Urothelium cell line (cell line): Measurements from ENCODE around the gene PCBP3.
"Not testable (repeated sequence)": the region's sequence is repeated elsewhere in the genome, so short reads cannot be mapped to it uniquely, and the experiment has no call there.

Source experiments
- DNase-seq: peaks from one replicate; pipeline ENCODE4 v3.0.0; 2011; ENCODE audit warnings: low spot score, mixed read lengths
- FAIRE-seq: peaks from 2 replicates; lab custom pipeline; 2011; peaks lifted over from hg19 to GRCh38; lab: Jason Lieb, UNC

The PCBP3 gene

GRCh38 chr21:45822429-45823099, 179.0 kb downstream of the PCBP3 start:
- no peak for FAIRE-seq
- DNase-seq = no peak

- FAIRE-seq = no peak
- no peak for DNase-seq
Observed at GRCh38 chr21:45823100-45823681, 179.7 kb downstream of the PCBP3 start.

GRCh38 chr21:45824546-45825215, 181.2 kb downstream of the PCBP3 start:
- DNase-seq (no peak), FAIRE-seq (no peak)

- FAIRE-seq (no peak), DNase-seq (no peak)
Observed at GRCh38 chr21:45825219-45825618, 181.7 kb downstream of the PCBP3 start.

GRCh38 chr21:45826676-45827301, 183.3 kb downstream of the PCBP3 start:
- FAIRE-seq (no peak), DNase-seq (no peak)

GRCh38 chr21:45827302-45827692, 183.8 kb downstream of the PCBP3 start:
- FAIRE-seq (no peak), DNase-seq (no peak)

GRCh38 chr21:45827881-45828579, 184.5 kb downstream of the PCBP3 start:
- DNase-seq (no peak), FAIRE-seq (no peak)

GRCh38 chr21:45828580-45829570, 185.3 kb downstream of the PCBP3 start:
- FAIRE-seq = no peak

GRCh38 chr21:45829668-45830067, 186.1 kb downstream of the PCBP3 start:
- DNase-seq = no peak
- FAIRE-seq = no peak

More at GRCh38 chr21:45828580-45829570, 185.3 kb downstream of the PCBP3 start:
- no peak for DNase-seq

- no peak for FAIRE-seq
Observed at GRCh38 chr21:45830221-45830640, 186.7 kb downstream of the PCBP3 start.

GRCh38 chr21:45830720-45831366, 187.3 kb downstream of the PCBP3 start:
- no peak for DNase-seq
- FAIRE-seq = no peak

More at GRCh38 chr21:45830221-45830640, 186.7 kb downstream of the PCBP3 start:
- DNase-seq = no peak

GRCh38 chr21:45831991-45832740, 188.6 kb downstream of the PCBP3 start:
- DNase-seq (no peak), FAIRE-seq (no peak)

GRCh38 chr21:45832741-45833235, 189.3 kb downstream of the PCBP3 start:
- DNase-seq, FAIRE-seq: not testable (repeated sequence)

- FAIRE-seq (no peak), DNase-seq (no peak)
Observed at GRCh38 chr21:45833414-45833813, 189.9 kb downstream of the PCBP3 start.

GRCh38 chr21:45834026-45834715, 190.6 kb downstream of the PCBP3 start:
- no peak for FAIRE-seq
- no peak for DNase-seq

- DNase-seq (no peak), FAIRE-seq (no peak)
Observed at GRCh38 chr21:45834821-45835293, 191.3 kb downstream of the PCBP3 start.
